ENCODE measurements around the gene GAS2L1. TPM values are rescaled to one million over a fixed set of nuclear protein-coding genes. Genes with fewer than 3 reads are reported as not detected.

The GAS2L1 gene
- total and polyA plus RNA-seq, 3 donors from 2014 or later, result 84.9 to 197 (median 191) TPM

DNA sequence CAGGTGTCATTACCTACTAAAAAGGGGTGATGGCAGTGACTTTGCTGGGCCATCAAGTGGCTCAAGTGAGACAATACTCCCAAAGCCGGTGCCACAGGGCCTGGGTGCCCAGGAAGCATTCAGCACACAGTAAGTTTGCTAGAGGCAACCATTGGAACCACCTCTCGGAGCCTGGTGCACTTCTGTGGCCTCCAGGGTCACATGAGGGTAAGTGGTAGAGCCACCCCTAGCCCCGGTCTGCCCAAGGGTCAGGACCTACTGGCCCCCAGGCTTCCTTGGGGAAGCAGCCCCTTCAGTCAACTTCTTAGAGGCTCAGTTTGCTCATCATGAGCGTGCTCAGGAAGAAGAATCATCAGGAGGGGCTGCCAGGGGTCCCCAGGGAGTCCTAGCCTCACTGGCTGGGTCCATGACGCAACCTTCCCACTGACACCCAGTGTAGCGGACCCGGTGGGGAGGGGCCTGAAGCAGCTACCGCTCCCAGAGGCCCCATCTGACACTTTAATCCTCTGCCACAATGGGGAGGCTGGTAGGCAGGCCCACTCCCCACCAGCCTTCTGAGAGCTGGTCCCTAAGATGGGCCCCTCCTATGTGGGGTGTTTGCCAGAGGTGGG is 26.5 kb downstream of the GAS2L1 start:
- H3K27ac ChIP-seq, result no peak overlapping the region
- no peak for TF ChIP-seq POLR2A (IDR thresholded peaks at IDR 0.05)
- TF ChIP-seq, protein P1, sequence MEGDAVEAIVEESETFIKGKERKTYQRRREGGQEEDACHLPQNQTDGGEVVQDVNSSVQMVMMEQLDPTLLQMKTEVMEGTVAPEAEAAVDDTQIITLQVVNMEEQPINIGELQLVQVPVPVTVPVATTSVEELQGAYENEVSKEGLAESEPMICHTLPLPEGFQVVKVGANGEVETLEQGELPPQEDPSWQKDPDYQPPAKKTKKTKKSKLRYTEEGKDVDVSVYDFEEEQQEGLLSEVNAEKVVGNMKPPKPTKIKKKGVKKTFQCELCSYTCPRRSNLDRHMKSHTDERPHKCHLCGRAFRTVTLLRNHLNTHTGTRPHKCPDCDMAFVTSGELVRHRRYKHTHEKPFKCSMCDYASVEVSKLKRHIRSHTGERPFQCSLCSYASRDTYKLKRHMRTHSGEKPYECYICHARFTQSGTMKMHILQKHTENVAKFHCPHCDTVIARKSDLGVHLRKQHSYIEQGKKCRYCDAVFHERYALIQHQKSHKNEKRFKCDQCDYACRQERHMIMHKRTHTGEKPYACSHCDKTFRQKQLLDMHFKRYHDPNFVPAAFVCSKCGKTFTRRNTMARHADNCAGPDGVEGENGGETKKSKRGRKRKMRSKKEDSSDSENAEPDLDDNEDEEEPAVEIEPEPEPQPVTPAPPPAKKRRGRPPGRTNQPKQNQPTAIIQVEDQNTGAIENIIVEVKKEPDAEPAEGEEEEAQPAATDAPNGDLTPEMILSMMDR (IDR thresholded peaks at IDR 0.05), result no peak
- no peaks in the 10 kb centered on the region for H3K36me3 ChIP-seq (ENCODE audit: low read depth, missing control alignments)
- peaks cover 8% of the 10 kb centered on the region for H3K4me1 ChIP-seq
- no peaks in the 10 kb centered on the region for H3K27me3 ChIP-seq
- no peaks in the 10 kb centered on the region for H3K9me3 ChIP-seq
- intact Hi-C loops (cut with DNase I; ENCODE audit: low total_unique reads), result no loop called here
- DNase-seq, result no peak
- 93 to 95% methylated on average over 3 to 8 of the region's 8 CpGs for WGBS, 2 donors
- no peak overlapping the region for H3K4me3 ChIP-seq

DNA sequence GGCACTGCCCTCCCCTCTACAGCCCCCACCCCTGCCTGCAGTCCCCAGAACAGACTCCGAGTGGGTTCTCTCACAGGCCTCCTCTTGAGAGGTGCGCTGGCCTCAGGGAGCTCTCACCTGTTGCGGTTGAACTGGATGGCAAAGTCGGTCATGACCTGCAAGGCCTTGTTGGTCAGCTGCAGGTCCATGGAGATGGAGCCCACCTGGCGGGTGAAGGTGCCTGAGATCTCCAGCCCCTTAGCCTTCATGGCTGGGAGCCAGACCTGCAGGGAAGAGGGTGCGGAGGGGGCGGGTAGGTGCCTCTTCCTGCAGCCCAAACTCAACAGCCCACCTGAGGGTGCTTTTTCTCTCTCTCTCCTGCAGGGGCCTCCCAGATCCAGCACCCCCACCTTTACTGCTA is 27.7 kb downstream of the GAS2L1 start:
- intact Hi-C loops (cut with DNase I; ENCODE audit: low total_unique reads), result no loop called here
- Histone ChIP-seq H3K4me1 (peaks cover 8% of the 10 kb centered on the region), H3K36me3 (ENCODE audit: low read depth, missing control alignments) (no peaks in the 10 kb centered on the region), H3K9me3 (no peaks in the 10 kb centered on the region), H3K4me3 (no peak overlapping the region), H3K27ac (no peak overlapping the region), H3K27me3 (no peaks in the 10 kb centered on the region)
- TF ChIP-seq POLR2A (IDR thresholded peaks at IDR 0.05), result no peak
- TF ChIP-seq, protein P1 (IDR thresholded peaks at IDR 0.05), result no peak
- DNase-seq, result no peak
- WGBS, 2 donors, result 85 to 97% methylated on average over 5 to 7 of the region's 7 CpGs

DNA sequence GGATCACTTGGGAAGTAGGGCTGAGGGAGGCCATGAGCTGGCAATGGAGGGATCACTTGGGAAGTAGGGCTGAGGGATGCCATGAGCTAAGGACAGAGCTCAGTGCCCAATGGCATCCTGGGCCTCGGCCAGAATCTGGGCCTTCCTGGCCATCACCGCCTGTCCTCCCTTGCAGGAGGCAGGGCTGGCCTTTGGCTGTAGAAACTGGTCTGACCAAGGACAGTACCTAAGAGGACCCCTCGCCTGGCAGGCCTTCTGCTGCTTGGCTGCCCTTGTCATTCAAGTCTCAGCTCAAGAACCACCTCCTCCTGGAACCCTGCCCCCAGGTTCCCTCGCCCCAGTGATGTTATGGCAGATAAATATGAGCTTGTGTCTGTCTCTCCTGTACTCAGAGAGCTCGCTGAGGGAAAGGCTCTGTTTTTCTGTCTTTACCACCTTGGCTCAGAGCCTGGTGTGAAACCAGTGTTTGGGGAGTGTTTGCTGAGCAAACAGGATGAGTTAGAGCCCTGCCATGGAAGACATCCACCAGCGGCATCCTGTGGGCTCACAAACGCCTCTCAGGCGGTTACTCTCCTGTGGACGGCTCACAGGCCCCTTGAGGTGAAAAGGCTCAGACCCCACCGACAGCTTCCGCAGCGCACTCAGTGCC is 28.4 kb downstream of the GAS2L1 start:
- 87 to 88% methylated on average over 10 to 12 of the region's 12 CpGs for WGBS, 2 donors
- intact Hi-C loops (cut with DNase I; ENCODE audit: low total_unique reads), result no loop called here
- H3K27ac ChIP-seq, result no peak overlapping the region
- TF ChIP-seq, protein P1 (IDR thresholded peaks at IDR 0.05), result no peak
- no peak for TF ChIP-seq POLR2A (IDR thresholded peaks at IDR 0.05)
- no peak overlapping the region for H3K4me3 ChIP-seq
- H3K27me3 ChIP-seq, result no peaks in the 10 kb centered on the region
- no peaks in the 10 kb centered on the region for H3K36me3 ChIP-seq (ENCODE audit: low read depth, missing control alignments)
- peaks cover 8% of the 10 kb centered on the region for H3K4me1 ChIP-seq
- no peak for DNase-seq
- H3K9me3 ChIP-seq, result no peaks in the 10 kb centered on the region

DNA sequence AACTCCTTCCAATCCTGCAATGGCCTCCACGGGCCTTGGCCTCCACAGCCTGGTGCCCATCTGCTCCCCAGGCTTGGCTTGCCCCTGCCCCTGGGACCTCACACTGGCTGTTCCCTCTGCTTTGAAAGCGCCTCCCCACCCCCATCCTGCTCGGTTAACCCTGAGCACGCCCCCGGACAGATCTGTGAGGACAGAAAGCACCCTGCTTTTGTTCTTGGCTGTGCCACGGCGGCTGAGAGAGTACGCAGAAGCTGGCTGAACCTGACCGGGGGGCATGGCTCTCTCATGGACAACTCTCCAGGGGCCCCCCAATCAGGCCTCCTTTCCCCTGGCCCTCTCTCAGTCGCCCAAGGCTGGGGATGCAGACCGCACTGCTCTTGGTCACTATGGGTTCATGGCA is 29.2 kb downstream of the GAS2L1 start:
- Histone ChIP-seq H3K36me3 (ENCODE audit: low read depth, missing control alignments) (no peaks in the 10 kb centered on the region), H3K27ac (no peak overlapping the region), H3K4me1 (peaks cover 4% of the 10 kb centered on the region), H3K27me3 (no peaks in the 10 kb centered on the region), H3K4me3 (no peak overlapping the region), H3K9me3 (no peaks in the 10 kb centered on the region)
- no peak for DNase-seq
- intact Hi-C loops (cut with DNase I; ENCODE audit: low total_unique reads), result no loop called here
- TF ChIP-seq, protein P1 (IDR thresholded peaks at IDR 0.05), result no peak
- TF ChIP-seq POLR2A (IDR thresholded peaks at IDR 0.05), result no peak
- 87 to 91% methylated on average over 10 to 11 of the region's 11 CpGs for WGBS, 2 donors
